WERI-Rb-1 (cell line): ENCODE results near the gene HOXA13.

ENCODE experiments used
- DNase-seq: peaks from one replicate; pipeline ENCODE4 v3.0.0-alpha.2; 2020
- H3K27ac ChIP-seq: fragments of 250-450 bp; sonication (Bioruptor Pico); 2 replicates; pipeline ENCODE4 v1.5.1; 2020; ENCODE audit warnings: mild to moderate bottlenecking, moderate library complexity
- H3K27me3 ChIP-seq: fragments of 250-450 bp; sonication (Bioruptor Pico); 2 replicates; pipeline ENCODE4 v1.5.1; 2021; ENCODE audit warnings: mild to moderate bottlenecking, low read depth, moderate library complexity; ENCODE audit not compliant: insufficient read depth, severe bottlenecking
- H3K36me3 ChIP-seq: fragments of 250-450 bp; sonication (Bioruptor Pico); 2 replicates; pipeline ENCODE4 v1.5.1; 2020; ENCODE audit warnings: mild to moderate bottlenecking, moderate library complexity
- H3K4me3 ChIP-seq: 2 replicates; pipeline ENCODE4 v1.5.1; 2011; ENCODE audit warnings: low read depth, mild to moderate bottlenecking, control low read depth, low read length
- H3K9me3 ChIP-seq: fragments of 250-450 bp; sonication (Bioruptor Pico); 2 replicates; pipeline ENCODE4 v1.5.1; 2021; ENCODE audit warnings: mild to moderate bottlenecking, moderate library complexity; ENCODE audit not compliant: severe bottlenecking
- CTCF ChIP-seq: IDR thresholded peaks from 2 replicates; pipeline ENCODE4 v1.5.1; 2011; ENCODE audit warnings: low read depth, mild to moderate bottlenecking, control low read depth, inconsistent platforms, low read length

HOXA13 gene

GRCh38 chr7:27204851-27205322, 5.0 kb upstream of the HOXA13 start:
- no peaks in the 10 kb centered on the region for H3K36me3 ChIP-seq
- DNase-seq: no peak
- H3K27ac ChIP-seq: no peak overlapping the region
- no peak overlapping the region for H3K4me3 ChIP-seq
- peaks cover 5% of the 10 kb centered on the region for H3K9me3 ChIP-seq
- TF ChIP-seq CTCF: no peak
- peaks cover 95% of the 10 kb centered on the region for H3K27me3 ChIP-seq

- TF ChIP-seq CTCF: no peak
- Histone ChIP-seq H3K36me3 (no peaks in the 10 kb centered on the region), H3K27me3 (peaks cover 92% of the 10 kb centered on the region), H3K9me3 (peaks cover 5% of the 10 kb centered on the region), H3K27ac (no peak overlapping the region), H3K4me3 (no peak overlapping the region)
- no peak for DNase-seq
Observed at GRCh38 chr7:27203964-27204594, 4.2 kb upstream of the HOXA13 start.

- TF ChIP-seq CTCF: no peak
- H3K9me3 ChIP-seq: peaks cover 5% of the 10 kb centered on the region
- H3K4me3 ChIP-seq: no peak overlapping the region
- no peak overlapping the region for H3K27ac ChIP-seq
- H3K27me3 ChIP-seq: peaks cover 92% of the 10 kb centered on the region
- H3K36me3 ChIP-seq: no peaks in the 10 kb centered on the region
- DNase-seq: no peak
Observed at GRCh38 chr7:27203365-27203953, 3.6 kb upstream of the HOXA13 start.

- no peak for TF ChIP-seq CTCF
- Histone ChIP-seq H3K36me3 (no peaks in the 10 kb centered on the region), H3K9me3 (peaks cover 5% of the 10 kb centered on the region), H3K27me3 (peaks cover 92% of the 10 kb centered on the region), H3K4me3 (no peak overlapping the region), H3K27ac (no peak overlapping the region)
- no peak for DNase-seq
Observed at GRCh38 chr7:27202862-27203134, 2.9 kb upstream of the HOXA13 start.

- TF ChIP-seq CTCF: no peak
- peaks cover 92% of the 10 kb centered on the region for H3K27me3 ChIP-seq
- no peak overlapping the region for H3K27ac ChIP-seq
- H3K4me3 ChIP-seq: no peak overlapping the region
- DNase-seq: no peak
- H3K36me3 ChIP-seq: no peaks in the 10 kb centered on the region
- H3K9me3 ChIP-seq: peaks cover 5% of the 10 kb centered on the region
Observed at GRCh38 chr7:27202018-27202861, 2.3 kb upstream of the HOXA13 start.
